IMR-90 (cell line): Measurements from ENCODE around the gene OR52N5. TPM values are rescaled to one million over a fixed set of nuclear protein-coding genes. Genes with fewer than 3 reads are reported as not detected.

Experiments used
- ATAC-seq: fragments of 200-7000 bp; cut with Tn5 transposase; 2 replicates; pipeline ENCODE4 v1.9.1; 2020; ENCODE audit warnings: low read depth, mild to moderate bottlenecking, moderate library complexity
- BruUV-seq: library from RNA; stranded (reverse); fragments of 400-500 nt; replicated peaks from 2 replicates; lab custom pipeline; 2021; lab: Mats Ljungman, UMichigan
- CTCF ChIA-PET: fragments of 300-600 bp; formaldehyde crosslinking; extraction: SDS; loops from one replicate; lab custom pipeline; 2021; ENCODE audit warnings: antibody characterized with exemption; lab: Yijun Ruan, JAX
- POLR2A ChIA-PET: fragments of 300-600 bp; sonication (Branson Sonifier 250); formaldehyde crosslinking; loops from one replicate; lab custom pipeline; 2022; ENCODE audit warnings: antibody characterized with exemption; ENCODE audit not compliant: unreplicated experiment; lab: Charles Lee
- DNase-seq: peaks from one replicate; pipeline ENCODE4 v3.0.0; 2013
- H2AFZ ChIP-seq: replicated peaks from 2 replicates; pipeline ENCODE3; 2013; ENCODE audit warnings: low read length, mild to moderate bottlenecking; ENCODE audit not compliant: poor library complexity
- H2AK5ac ChIP-seq: 2 replicates; pipeline ENCODE4 v1.6.1; 2013; ENCODE audit warnings: low read depth, low read length, inconsistent platforms
- H2AK9ac ChIP-seq: replicated peaks from 2 replicates; pipeline ENCODE3; 2013; ENCODE audit warnings: mild to moderate bottlenecking, low read depth, low read length, moderate library complexity; ENCODE audit not compliant: poor library complexity
- H2BK120ac ChIP-seq: 2 replicates; pipeline ENCODE4 v1.6.1; 2013; ENCODE audit warnings: low read depth, low read length, inconsistent platforms
- H2BK15ac ChIP-seq: 3 replicates; pipeline ENCODE4 v1.6.1; 2013; ENCODE audit warnings: low read depth, low read length, inconsistent platforms
- H2BK20ac ChIP-seq: 2 replicates; pipeline ENCODE4 v1.6.1; 2013; ENCODE audit warnings: low read depth, mild to moderate bottlenecking, inconsistent platforms, low read length, moderate library complexity
- H2BK5ac ChIP-seq: 2 replicates; pipeline ENCODE4 v1.6.1; 2013; ENCODE audit warnings: mild to moderate bottlenecking, low read depth, low read length, inconsistent platforms; ENCODE audit not compliant: poor library complexity, severe bottlenecking
- H3K14ac ChIP-seq: replicated peaks from 2 replicates; pipeline ENCODE4 v1.6.1; 2013; ENCODE audit warnings: low read depth, low read length, inconsistent platforms
- H3K18ac ChIP-seq: 2 replicates; pipeline ENCODE4 v1.6.1; 2013; ENCODE audit warnings: low read depth, low read length, control low read depth
- H3K23ac ChIP-seq: 2 replicates; pipeline ENCODE4 v1.6.1; 2013; ENCODE audit warnings: low read depth, low read length, inconsistent platforms
- H3K27ac ChIP-seq: 2 replicates; pipeline ENCODE4 v1.5.1; 2013; ENCODE audit warnings: mild to moderate bottlenecking, control low read depth, low read length; ENCODE audit not compliant: insufficient read depth
- H3K27me3 ChIP-seq: 2 replicates; pipeline ENCODE4 v1.6.1; 2013; ENCODE audit warnings: low read length; ENCODE audit not compliant: control insufficient read depth, insufficient read depth
- H3K36me3 ChIP-seq: 2 replicates; pipeline ENCODE4 v1.6.1; 2013; ENCODE audit warnings: low read length, mixed read lengths; ENCODE audit not compliant: control insufficient read depth, insufficient read depth
- H3K4ac ChIP-seq: 2 replicates; pipeline ENCODE4 v1.6.1; 2013; ENCODE audit warnings: low read depth, low read length, inconsistent platforms
- H3K4me1 ChIP-seq: 2 replicates; pipeline ENCODE4 v1.6.1; 2013; ENCODE audit warnings: low read length, mixed read lengths; ENCODE audit not compliant: control insufficient read depth, insufficient read depth
- H3K4me2 ChIP-seq: 2 replicates; pipeline ENCODE4 v1.6.1; 2013; ENCODE audit warnings: low read depth, mild to moderate bottlenecking, control low read depth, low read length, moderate library complexity
- H3K4me3 ChIP-seq: 2 replicates; pipeline ENCODE4 v1.5.1; 2013; ENCODE audit warnings: low read depth, mild to moderate bottlenecking, control low read depth, low read length, moderate library complexity; ENCODE audit not compliant: insufficient read depth
- H3K56ac ChIP-seq: 2 replicates; pipeline ENCODE4 v1.6.1; 2013; ENCODE audit warnings: low read length, inconsistent platforms; ENCODE audit not compliant: insufficient read depth; ENCODE audit errors: extremely low read depth
- H3K79me1 ChIP-seq, 2 experiments: 2 replicates each; pipeline ENCODE4 v1.6.1; 2013; ENCODE audit warnings: low read length in 2 of 2, inconsistent platforms in 1 of 2, low read depth in 1 of 2
- H3K9ac ChIP-seq: 2 replicates; pipeline ENCODE4 v1.6.1; 2013; ENCODE audit warnings: low read depth, low read length, control low read depth
- H3K9me1 ChIP-seq: 2 replicates; pipeline ENCODE4 v1.6.1; 2013; ENCODE audit warnings: low read length, inconsistent platforms; ENCODE audit not compliant: insufficient read depth
- H3K9me3 ChIP-seq: 2 replicates; pipeline ENCODE4 v1.6.1; 2013; ENCODE audit warnings: low read length; ENCODE audit not compliant: control insufficient read depth, insufficient read depth
- H4K20me1 ChIP-seq: 2 replicates; pipeline ENCODE4 v1.6.1; 2013; ENCODE audit warnings: low read length, inconsistent platforms; ENCODE audit not compliant: insufficient read depth
- H4K5ac ChIP-seq: 2 replicates; pipeline ENCODE4 v1.6.1; 2013; ENCODE audit warnings: mild to moderate bottlenecking, low read depth, low read length, control low read depth
- H4K8ac ChIP-seq, 2 experiments: 2 replicates each; pipeline ENCODE4 v1.6.1; 2013; ENCODE audit warnings: low read depth in 2 of 2, low read length in 2 of 2, control low read depth in 1 of 2, inconsistent platforms in 1 of 2
- H4K91ac ChIP-seq: 2 replicates; pipeline ENCODE4 v1.6.1; 2013; ENCODE audit warnings: low read depth, low read length, inconsistent platforms; ENCODE audit not compliant: insufficient read depth
- CHD1 ChIP-seq: IDR thresholded peaks from 2 replicates; pipeline ENCODE4 v1.6.1; 2012; ENCODE audit warnings: low read depth, low read length, improper control_type of control experiment
- MAFK ChIP-seq: IDR thresholded peaks from 2 replicates; pipeline ENCODE4 v1.6.1; 2012; ENCODE audit warnings: low read depth, low read length, improper control_type of control experiment
- MXI1 ChIP-seq: IDR thresholded peaks from 2 replicates; pipeline ENCODE4 v1.6.1; 2012; ENCODE audit warnings: low read depth, mild to moderate bottlenecking, low read length, moderate library complexity, borderline replicate concordance
- NFE2L2 ChIP-seq: fragments of 150-350 bp; IDR thresholded peaks from 2 replicates; pipeline ENCODE4 v1.6.1; 2016; ENCODE audit warnings: low read depth, mild to moderate bottlenecking, low read length
- RAD21 ChIP-seq: IDR thresholded peaks from 2 replicates; pipeline ENCODE4 v1.6.1; 2012; ENCODE audit warnings: low read length, improper control_type of control experiment
- RCOR1 ChIP-seq: IDR thresholded peaks from 2 replicates; pipeline ENCODE4 v1.6.1; 2012; ENCODE audit warnings: mild to moderate bottlenecking, low read length, improper control_type of control experiment; ENCODE audit not compliant: insufficient replicate concordance
- RFX5 ChIP-seq: IDR thresholded peaks from 2 replicates; pipeline ENCODE4 v1.8.0; 2012; ENCODE audit warnings: low read depth, mild to moderate bottlenecking, low read length, moderate library complexity
- WGBS, 2 experiments: methylation state at CpG; one replicate each; pipeline versions ENCODE4 v1.1.5 to v1.1.7; 2013; ENCODE audit warnings: missing lambda C conversion rate in 2 of 2; ENCODE audit not compliant: insufficient read length in 1 of 2; ENCODE audit errors: extremely low coverage in 2 of 2; 5-methylcytosine and 5-hydroxymethylcytosine counted together
- dilution Hi-C: fragments of 300-500 bp; cut with HindIII; formaldehyde crosslinking; loops from one replicate; pipeline ENCODE4 v1.14.3; 2018; ENCODE audit warnings: low sequenced_read_pairs; ENCODE audit not compliant: unreplicated experiment
- in situ Hi-C: fragments of 300-500 bp; cut with MboI; formaldehyde crosslinking; loops from 3 replicates; pipeline ENCODE4 v1.14.3; 2019; ENCODE audit warnings: low sequenced_read_pairs, inconsistent platforms, mixed read lengths
- intact Hi-C: fragments of 100-400 bp; cut with micrococcal nuclease; formaldehyde crosslinking; loops from 2 replicates; pipeline ENCODE4 v1.10.0; 2022
- polyA plus RNA-seq, 3 experiments: library from polyadenylated mRNA; depleted of rRNA; stranded (reverse); fragments of >200 nt; gene quantifications; 2 replicates each; pipeline ENCODE4 v1.2.3, GENCODE V29; 2012; ENCODE audit warnings: low replicate concordance in 1 of 3
- total RNA-seq: library from RNA; depleted of rRNA; stranded (reverse); fragments of >200 nt; gene quantifications from 2 replicates; pipeline ENCODE4 v1.2.3, GENCODE V29; 2012
- TF ChIP-seq, protein P1 (sequence below): fragments of 150-350 bp; IDR thresholded peaks from 2 replicates; pipeline ENCODE4 v1.6.1; 2017; ENCODE audit warnings: mild to moderate bottlenecking, antibody characterized with exemption, low read length, low read depth
- TF ChIP-seq, protein P2 (sequence below): fragments of 150-350 bp; IDR thresholded peaks from 2 replicates; pipeline ENCODE4 v1.6.1; 2016; ENCODE audit warnings: low read depth, mild to moderate bottlenecking, low read length, moderate library complexity, borderline replicate concordance

The OR52N5 gene
- total and polyA plus RNA-seq, 2 of the 4 experiments (the other 2 are of a cell fraction) = not detected

DNA sequence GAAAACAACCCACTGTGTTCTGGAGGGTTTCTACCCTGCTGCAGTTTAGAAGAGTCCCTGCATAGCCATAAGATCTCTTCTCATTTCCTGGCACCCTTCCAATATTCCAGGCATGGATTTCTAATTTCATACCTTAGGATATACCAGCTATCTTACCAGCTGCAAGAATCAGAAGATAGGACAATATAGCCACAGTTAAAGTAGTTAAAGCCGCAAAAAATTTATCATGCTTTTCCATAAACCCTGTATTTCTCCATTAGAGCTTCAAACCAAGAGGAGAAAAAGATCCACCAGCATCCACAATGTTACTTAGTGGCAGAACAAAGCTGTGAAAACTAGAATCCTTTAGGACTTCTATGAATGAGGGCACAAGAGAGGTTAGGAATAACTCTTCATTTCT, 55.5 kb downstream of the OR52N5 start:
- Histone ChIP-seq H3K79me1 (no peaks in the 10 kb centered on the region), H3K36me3 (no peaks in the 10 kb centered on the region), H3K4me1 (no peaks in the 10 kb centered on the region), H4K91ac (no peak overlapping the region), H2AK9ac (no peak overlapping the region), H2BK5ac (no peak overlapping the region), H2AK5ac (no peak overlapping the region), H2BK20ac (no peak overlapping the region), H3K14ac (no peak overlapping the region), H2BK120ac (no peak overlapping the region), H3K4me2 (no peak overlapping the region), H3K18ac (no peak overlapping the region), H3K4me3 (no peak overlapping the region), H4K8ac (no peak overlapping the region), H3K4ac (no peak overlapping the region), H3K9ac (no peak overlapping the region), H2AFZ (no peak overlapping the region), H4K20me1 (no peaks in the 10 kb centered on the region), H3K56ac (no peak overlapping the region), H3K23ac (no peak overlapping the region), H3K27me3 (no peaks in the 10 kb centered on the region; the same call in none of the 2 replicates), H3K9me1 (no peaks in the 10 kb centered on the region), H4K5ac (no peak overlapping the region), H3K27ac (no peak overlapping the region), H2BK15ac (no peak overlapping the region), H3K9me3 (no peaks in the 10 kb centered on the region)
- in situ Hi-C loops (no loop called here), intact Hi-C loops (no loop called here), dilution Hi-C loops (no loop called here)
- TF ChIP-seq RAD21 (no peak), MXI1 (no peak), MAFK (no peak), CHD1 (no peak), NFE2L2 (no peak), RFX5 (no peak), RCOR1 (no peak)
- TF ChIP-seq, protein P1, sequence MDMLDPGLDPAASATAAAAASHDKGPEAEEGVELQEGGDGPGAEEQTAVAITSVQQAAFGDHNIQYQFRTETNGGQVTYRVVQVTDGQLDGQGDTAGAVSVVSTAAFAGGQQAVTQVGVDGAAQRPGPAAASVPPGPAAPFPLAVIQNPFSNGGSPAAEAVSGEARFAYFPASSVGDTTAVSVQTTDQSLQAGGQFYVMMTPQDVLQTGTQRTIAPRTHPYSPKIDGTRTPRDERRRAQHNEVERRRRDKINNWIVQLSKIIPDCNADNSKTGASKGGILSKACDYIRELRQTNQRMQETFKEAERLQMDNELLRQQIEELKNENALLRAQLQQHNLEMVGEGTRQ = no peak
- TF ChIP-seq, protein P2, sequence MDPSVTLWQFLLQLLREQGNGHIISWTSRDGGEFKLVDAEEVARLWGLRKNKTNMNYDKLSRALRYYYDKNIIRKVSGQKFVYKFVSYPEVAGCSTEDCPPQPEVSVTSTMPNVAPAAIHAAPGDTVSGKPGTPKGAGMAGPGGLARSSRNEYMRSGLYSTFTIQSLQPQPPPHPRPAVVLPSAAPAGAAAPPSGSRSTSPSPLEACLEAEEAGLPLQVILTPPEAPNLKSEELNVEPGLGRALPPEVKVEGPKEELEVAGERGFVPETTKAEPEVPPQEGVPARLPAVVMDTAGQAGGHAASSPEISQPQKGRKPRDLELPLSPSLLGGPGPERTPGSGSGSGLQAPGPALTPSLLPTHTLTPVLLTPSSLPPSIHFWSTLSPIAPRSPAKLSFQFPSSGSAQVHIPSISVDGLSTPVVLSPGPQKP = no peak
- BruUV-seq = no TSS peak
- no CpG with 5 or more reads among the region's 1 CpG for WGBS, 2 experiments
- CTCF ChIA-PET = interaction anchor here (0.6 to 1.0 kb wide), 2 partner anchors 62 to 155 kb away, joined by 3 read pairs; no protein-coding TSS in a partner anchor
- ATAC-seq = no peak
- no peak for DNase-seq
- POLR2A ChIA-PET = no interaction called here
